Neutrophil (primary cell): ENCODE measurements around the gene MCRIP1.

ENCODE experiments used
- H3K27ac ChIP-seq: fragments of 200-600 bp; sonication (generic); 2 replicates; pipeline ENCODE4 v1.5.1; 2016; ENCODE audit warnings: mild to moderate bottlenecking, moderate library complexity
- H3K27me3 ChIP-seq: fragments of 200-600 bp; sonication (generic); 2 replicates; pipeline ENCODE4 v1.6.0; 2016; ENCODE audit warnings: mild to moderate bottlenecking
- H3K36me3 ChIP-seq: fragments of 200-600 bp; sonication (generic); 2 replicates; pipeline ENCODE4 v1.5.1; 2017
- H3K4me1 ChIP-seq, 2 experiments: fragments of 200-600 bp in 1 of 2; sonication (generic) in 1 of 2; 1 replicate in 1 of 2; 2 replicates in 1 of 2; pipeline versions ENCODE4 v1.5.1 to v1.6.1; 2013 to 2016; ENCODE audit warnings: low read depth in 1 of 2, low read length in 1 of 2, mild to moderate bottlenecking in 1 of 2, moderate library complexity in 1 of 2; ENCODE audit not compliant: control insufficient read depth in 1 of 2, insufficient read depth in 1 of 2
- H3K4me3 ChIP-seq, 2 experiments: fragments of 200-600 bp in 1 of 2; sonication (generic) in 1 of 2; 1 replicate in 1 of 2; 2 replicates in 1 of 2; pipeline ENCODE4 v1.5.1; 2013 to 2016; ENCODE audit warnings: low read depth in 1 of 2, low read length in 1 of 2, mild to moderate bottlenecking in 1 of 2, moderate library complexity in 1 of 2
- H3K9me3 ChIP-seq: fragments of 200-600 bp; sonication (generic); 2 replicates; pipeline ENCODE4 v1.5.1; 2016
- CTCF ChIP-seq: fragments of 200-600 bp; sonication (generic); IDR thresholded peaks from 2 replicates; pipeline ENCODE4 v1.5.1; 2016; ENCODE audit warnings: antibody characterized with exemption

The MCRIP1 gene

GRCh38 chr17:81867170-81867990, 34.3 kb upstream of the MCRIP1 start:
- H3K4me3 ChIP-seq = no peak overlapping the region
- peaks cover 34% of the 10 kb centered on the region for H3K36me3 ChIP-seq
- peak overlapping the region; percentile 96 for H3K27ac ChIP-seq
- no peaks in the 10 kb centered on the region for H3K9me3 ChIP-seq
- no peak for TF ChIP-seq CTCF
- H3K27me3 ChIP-seq = no peaks in the 10 kb centered on the region
- peaks cover 55 to 77% of the 10 kb centered on the region in 2 experiments for H3K4me1 ChIP-seq

GRCh38 chr17:81866440-81867169, 33.5 kb upstream of the MCRIP1 start:
- Histone ChIP-seq H3K4me3 (no peak overlapping the region), H3K27me3 (no peaks in the 10 kb centered on the region), H3K36me3 (peaks cover 34% of the 10 kb centered on the region), H3K4me1 (peaks cover 56 to 78% of the 10 kb centered on the region in 2 experiments), H3K27ac (peak overlapping the region; percentile 96), H3K9me3 (no peaks in the 10 kb centered on the region)
- TF ChIP-seq CTCF = no peak

- Histone ChIP-seq H3K4me1 (peaks cover 59 to 82% of the 10 kb centered on the region in 2 experiments), H3K36me3 (peaks cover 34% of the 10 kb centered on the region), H3K9me3 (no peaks in the 10 kb centered on the region), H3K27me3 (no peaks in the 10 kb centered on the region), H3K27ac (peak overlapping the region; percentile 96), H3K4me3 (no peak overlapping the region)
- no peak for TF ChIP-seq CTCF
Observed at GRCh38 chr17:81865733-81866439, 32.8 kb upstream of the MCRIP1 start.

- TF ChIP-seq CTCF = no peak
- no peak overlapping the region for H3K4me3 ChIP-seq
- no peaks in the 10 kb centered on the region for H3K9me3 ChIP-seq
- H3K27me3 ChIP-seq = no peaks in the 10 kb centered on the region
- H3K4me1 ChIP-seq = peaks cover 57 to 79% of the 10 kb centered on the region in 2 experiments
- peaks cover 31% of the 10 kb centered on the region for H3K36me3 ChIP-seq
- no peak overlapping the region for H3K27ac ChIP-seq
Observed at GRCh38 chr17:81865358-81865732, 32.3 kb upstream of the MCRIP1 start.

- TF ChIP-seq CTCF = no peak
- Histone ChIP-seq H3K27me3 (no peaks in the 10 kb centered on the region), H3K36me3 (peaks cover 19% of the 10 kb centered on the region), H3K27ac (peak overlapping the region; percentile 96), H3K9me3 (no peaks in the 10 kb centered on the region), H3K4me3 (no peak overlapping the region), H3K4me1 (peaks cover 53 to 78% of the 10 kb centered on the region in 2 experiments)
Observed at GRCh38 chr17:81863833-81864768, 31.0 kb upstream of the MCRIP1 start.
